PFSK-1 (cell line): ENCODE data around the gene DNM3.

Experiments
- FOXP2 ChIP-seq: optimal IDR thresholded peaks from 2 replicates; pipeline ENCODE3; 2011; ENCODE audit warnings: borderline replicate concordance, control low read depth, inconsistent platforms; ENCODE audit not compliant: insufficient read depth; ENCODE audit errors: extremely low read length, extremely low read depth
- POLR2AphosphoS5 ChIP-seq: IDR thresholded peaks from 2 replicates; pipeline ENCODE4 v1.6.1; 2012; ENCODE audit warnings: low read depth, mild to moderate bottlenecking, control low read depth, low read length, moderate library complexity
- SIN3A ChIP-seq: IDR thresholded peaks from 2 replicates; pipeline ENCODE4 v1.6.1; 2012; ENCODE audit warnings: mild to moderate bottlenecking, low read length, moderate library complexity, borderline replicate concordance; ENCODE audit not compliant: insufficient read depth
- TAF1 ChIP-seq: IDR thresholded peaks from 2 replicates; pipeline ENCODE4 v1.6.1; 2012; ENCODE audit warnings: low read length, control low read depth, borderline replicate concordance; ENCODE audit not compliant: insufficient read depth
- TF ChIP-seq, protein P1 (sequence below), 2 experiments: IDR thresholded peaks; 2 replicates each; pipeline versions ENCODE4 v1.6.1 to v1.8.0; 2011 to 2012; ENCODE audit warnings: low read depth in 2 of 2, low read length in 2 of 2, control low read depth in 1 of 2, inconsistent platforms in 1 of 2, mild to moderate bottlenecking in 1 of 2, moderate library complexity in 1 of 2; ENCODE audit not compliant: insufficient read depth in 1 of 2

The DNM3 gene

DNA sequence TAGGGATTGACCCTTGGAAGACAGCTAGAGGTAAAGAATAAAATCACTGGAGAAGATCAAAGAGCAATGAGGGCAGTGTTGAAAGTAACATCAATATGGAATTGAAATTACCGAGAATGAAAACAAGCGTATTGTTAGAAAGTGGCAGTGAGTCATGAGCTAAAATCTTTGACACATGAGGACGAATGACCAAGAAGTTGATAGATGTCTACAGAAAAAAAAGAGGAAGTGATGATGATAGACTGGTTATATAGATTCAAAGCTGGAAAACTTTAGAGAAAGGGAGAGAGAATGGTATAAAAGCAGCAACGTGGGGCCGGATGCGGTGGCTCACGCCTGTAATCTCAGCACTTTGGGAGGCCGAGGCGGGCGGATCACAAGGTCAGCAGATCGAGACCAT, 12.5 kb upstream of the DNM3 start:
- TF ChIP-seq, protein P1, sequence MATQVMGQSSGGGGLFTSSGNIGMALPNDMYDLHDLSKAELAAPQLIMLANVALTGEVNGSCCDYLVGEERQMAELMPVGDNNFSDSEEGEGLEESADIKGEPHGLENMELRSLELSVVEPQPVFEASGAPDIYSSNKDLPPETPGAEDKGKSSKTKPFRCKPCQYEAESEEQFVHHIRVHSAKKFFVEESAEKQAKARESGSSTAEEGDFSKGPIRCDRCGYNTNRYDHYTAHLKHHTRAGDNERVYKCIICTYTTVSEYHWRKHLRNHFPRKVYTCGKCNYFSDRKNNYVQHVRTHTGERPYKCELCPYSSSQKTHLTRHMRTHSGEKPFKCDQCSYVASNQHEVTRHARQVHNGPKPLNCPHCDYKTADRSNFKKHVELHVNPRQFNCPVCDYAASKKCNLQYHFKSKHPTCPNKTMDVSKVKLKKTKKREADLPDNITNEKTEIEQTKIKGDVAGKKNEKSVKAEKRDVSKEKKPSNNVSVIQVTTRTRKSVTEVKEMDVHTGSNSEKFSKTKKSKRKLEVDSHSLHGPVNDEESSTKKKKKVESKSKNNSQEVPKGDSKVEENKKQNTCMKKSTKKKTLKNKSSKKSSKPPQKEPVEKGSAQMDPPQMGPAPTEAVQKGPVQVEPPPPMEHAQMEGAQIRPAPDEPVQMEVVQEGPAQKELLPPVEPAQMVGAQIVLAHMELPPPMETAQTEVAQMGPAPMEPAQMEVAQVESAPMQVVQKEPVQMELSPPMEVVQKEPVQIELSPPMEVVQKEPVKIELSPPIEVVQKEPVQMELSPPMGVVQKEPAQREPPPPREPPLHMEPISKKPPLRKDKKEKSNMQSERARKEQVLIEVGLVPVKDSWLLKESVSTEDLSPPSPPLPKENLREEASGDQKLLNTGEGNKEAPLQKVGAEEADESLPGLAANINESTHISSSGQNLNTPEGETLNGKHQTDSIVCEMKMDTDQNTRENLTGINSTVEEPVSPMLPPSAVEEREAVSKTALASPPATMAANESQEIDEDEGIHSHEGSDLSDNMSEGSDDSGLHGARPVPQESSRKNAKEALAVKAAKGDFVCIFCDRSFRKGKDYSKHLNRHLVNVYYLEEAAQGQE (IDR thresholded peaks at IDR 0.05; ENCODE audit: insufficient read depth in 1 of 2, low read depth in 2 of 2, low read length in 2 of 2), result no peak
- TF ChIP-seq TAF1 (no peak), FOXP2 (no peak), POLR2AphosphoS5 (no peak), SIN3A (no peak)

DNA sequence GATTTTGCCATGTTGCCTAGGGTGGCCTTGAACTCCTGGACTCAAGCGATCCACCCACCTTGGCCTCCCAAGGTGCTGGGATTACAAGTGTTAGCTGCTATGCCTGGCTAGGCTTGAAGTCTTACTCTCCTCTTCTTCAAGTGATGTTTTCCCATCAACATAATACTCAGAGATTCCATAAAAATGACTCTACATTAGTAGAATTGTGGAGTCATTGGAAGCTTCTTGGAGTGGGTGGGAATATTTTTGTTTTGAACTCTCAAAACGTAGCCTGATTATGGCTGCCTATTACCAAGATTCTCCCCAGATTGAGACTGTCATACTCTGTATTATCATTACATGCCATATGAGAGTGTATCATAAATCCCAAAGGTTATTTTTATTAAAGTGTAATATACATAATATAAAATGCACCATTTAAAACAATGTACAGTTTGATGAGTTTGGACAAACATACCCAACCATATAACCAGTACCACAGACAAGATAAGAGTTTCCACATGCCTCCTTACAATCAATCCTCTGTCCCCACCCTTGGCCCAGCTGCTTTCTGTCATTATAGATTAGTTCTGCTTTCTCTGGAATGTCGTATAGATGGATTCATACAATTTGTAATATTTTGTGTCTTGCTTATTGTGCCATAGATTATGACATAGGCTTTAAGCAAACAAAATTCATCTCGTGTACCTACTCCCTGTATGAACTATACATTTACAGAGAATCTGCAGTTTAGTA, 8.0 kb upstream of the DNM3 start:
- TF ChIP-seq, protein P1 (IDR thresholded peaks at IDR 0.05; ENCODE audit: insufficient read depth in 1 of 2, low read depth in 2 of 2, low read length in 2 of 2), result no peak
- TF ChIP-seq POLR2AphosphoS5 (no peak), FOXP2 (no peak), SIN3A (no peak), TAF1 (no peak)

DNA sequence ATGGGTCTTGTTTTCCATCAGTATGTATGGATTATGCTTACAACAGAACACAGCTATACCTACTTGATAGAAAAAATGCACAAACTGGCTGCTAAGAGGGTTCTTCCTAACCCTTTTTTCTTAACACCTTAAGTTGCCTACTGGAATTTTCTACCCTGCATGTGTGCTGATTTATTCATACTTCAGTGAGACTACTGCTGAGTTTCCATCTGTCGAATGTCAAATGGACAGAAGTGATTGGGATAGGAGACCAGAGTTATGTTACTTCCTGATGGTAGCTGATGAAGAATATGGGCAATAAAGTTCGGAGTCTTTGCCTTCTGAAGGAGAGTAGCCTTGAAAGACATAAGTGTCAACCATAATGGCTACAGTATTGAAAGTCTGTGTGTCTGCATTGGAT, 6.5 kb upstream of the DNM3 start:
- TF ChIP-seq POLR2AphosphoS5 (no peak), FOXP2 (no peak), SIN3A (no peak), TAF1 (no peak)
- TF ChIP-seq, protein P1 (IDR thresholded peaks at IDR 0.05; ENCODE audit: insufficient read depth in 1 of 2, low read depth in 2 of 2, low read length in 2 of 2), result no peak

DNA sequence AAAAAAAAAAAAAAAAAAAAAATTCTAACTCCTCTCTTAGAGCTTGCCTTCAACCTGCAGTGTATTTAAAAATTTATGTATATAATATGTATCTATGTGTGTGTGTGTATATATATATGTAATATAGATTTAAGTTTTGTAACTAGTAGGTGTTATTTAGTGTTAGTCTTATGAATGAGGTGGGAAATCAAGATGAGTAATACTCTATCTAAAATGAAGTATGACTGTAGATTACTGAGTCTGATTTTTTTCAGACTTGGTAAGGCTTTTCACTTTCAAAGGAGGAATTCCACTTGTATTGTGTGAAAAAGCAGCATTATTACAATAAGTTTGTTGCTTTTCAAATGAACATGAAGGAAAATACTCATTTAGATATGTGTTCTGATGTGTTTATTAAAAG, 5.4 kb upstream of the DNM3 start:
- TF ChIP-seq SIN3A (no peak), POLR2AphosphoS5 (no peak), TAF1 (no peak), FOXP2 (no peak)
- TF ChIP-seq, protein P1 (IDR thresholded peaks at IDR 0.05; ENCODE audit: insufficient read depth in 1 of 2, low read depth in 2 of 2, low read length in 2 of 2), result no peak
